Epithelial cell of esophagus (primary cell): ENCODE measurements around the gene PTGIS.

Experiments
- DNase-seq: peaks from one replicate; pipeline ENCODE4 v3.0.0; 2010; ENCODE audit warnings: low read depth
- H3K4me3 ChIP-seq: 2 replicates; pipeline ENCODE4 v1.5.1; 2011; ENCODE audit warnings: mild to moderate bottlenecking, low read length, control low read depth
- TF ChIP-seq, protein P1 (sequence below): IDR thresholded peaks from 2 replicates; pipeline ENCODE4 v1.5.1; 2011; ENCODE audit warnings: low read depth, mild to moderate bottlenecking, low read length, control low read depth, inconsistent platforms; ENCODE audit not compliant: insufficient read depth; ENCODE audit errors: missing control alignments

The PTGIS gene

DNA sequence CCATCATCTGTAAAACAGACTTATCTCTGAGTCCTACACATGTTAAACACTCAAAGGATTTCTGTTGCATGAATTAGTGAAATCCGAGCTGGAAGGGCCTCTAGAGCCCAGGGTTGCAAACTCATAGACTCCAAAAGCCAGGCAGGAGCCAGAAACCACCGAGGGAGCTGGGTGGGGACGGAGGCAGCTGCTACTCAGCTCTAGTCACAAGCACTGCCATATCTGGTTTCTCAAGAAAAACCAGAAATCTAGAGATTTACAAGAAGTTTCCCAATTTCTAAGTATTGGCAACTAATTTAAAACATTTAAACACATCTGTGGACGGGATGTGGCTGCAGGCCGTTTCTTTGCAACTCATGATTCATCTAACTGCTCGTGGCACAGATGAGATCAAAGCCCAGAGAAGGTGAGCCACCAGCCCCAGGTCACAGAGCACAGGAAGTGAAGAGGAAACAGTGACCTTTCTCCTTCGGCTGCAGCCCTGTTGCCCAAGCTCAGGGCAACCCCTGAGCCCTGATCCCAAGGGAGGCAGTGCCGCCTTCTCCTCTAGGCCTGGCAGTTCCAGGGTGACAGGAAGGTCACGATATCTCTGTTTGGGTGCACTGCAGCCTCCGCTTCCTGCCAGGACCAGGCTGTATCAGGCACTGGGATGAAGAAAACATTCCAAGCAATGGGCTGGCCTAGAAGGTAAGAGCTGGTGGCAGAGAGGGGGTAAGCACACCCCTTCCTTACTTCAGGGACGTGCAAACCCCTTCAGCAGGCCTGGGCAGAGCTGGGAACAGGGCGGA lies 26.4 kb upstream of the PTGIS start:
- DNase-seq: peak; percentile 72
- H3K4me3 ChIP-seq: no peak overlapping the region
- TF ChIP-seq, protein P1, sequence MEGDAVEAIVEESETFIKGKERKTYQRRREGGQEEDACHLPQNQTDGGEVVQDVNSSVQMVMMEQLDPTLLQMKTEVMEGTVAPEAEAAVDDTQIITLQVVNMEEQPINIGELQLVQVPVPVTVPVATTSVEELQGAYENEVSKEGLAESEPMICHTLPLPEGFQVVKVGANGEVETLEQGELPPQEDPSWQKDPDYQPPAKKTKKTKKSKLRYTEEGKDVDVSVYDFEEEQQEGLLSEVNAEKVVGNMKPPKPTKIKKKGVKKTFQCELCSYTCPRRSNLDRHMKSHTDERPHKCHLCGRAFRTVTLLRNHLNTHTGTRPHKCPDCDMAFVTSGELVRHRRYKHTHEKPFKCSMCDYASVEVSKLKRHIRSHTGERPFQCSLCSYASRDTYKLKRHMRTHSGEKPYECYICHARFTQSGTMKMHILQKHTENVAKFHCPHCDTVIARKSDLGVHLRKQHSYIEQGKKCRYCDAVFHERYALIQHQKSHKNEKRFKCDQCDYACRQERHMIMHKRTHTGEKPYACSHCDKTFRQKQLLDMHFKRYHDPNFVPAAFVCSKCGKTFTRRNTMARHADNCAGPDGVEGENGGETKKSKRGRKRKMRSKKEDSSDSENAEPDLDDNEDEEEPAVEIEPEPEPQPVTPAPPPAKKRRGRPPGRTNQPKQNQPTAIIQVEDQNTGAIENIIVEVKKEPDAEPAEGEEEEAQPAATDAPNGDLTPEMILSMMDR: no peak

DNA sequence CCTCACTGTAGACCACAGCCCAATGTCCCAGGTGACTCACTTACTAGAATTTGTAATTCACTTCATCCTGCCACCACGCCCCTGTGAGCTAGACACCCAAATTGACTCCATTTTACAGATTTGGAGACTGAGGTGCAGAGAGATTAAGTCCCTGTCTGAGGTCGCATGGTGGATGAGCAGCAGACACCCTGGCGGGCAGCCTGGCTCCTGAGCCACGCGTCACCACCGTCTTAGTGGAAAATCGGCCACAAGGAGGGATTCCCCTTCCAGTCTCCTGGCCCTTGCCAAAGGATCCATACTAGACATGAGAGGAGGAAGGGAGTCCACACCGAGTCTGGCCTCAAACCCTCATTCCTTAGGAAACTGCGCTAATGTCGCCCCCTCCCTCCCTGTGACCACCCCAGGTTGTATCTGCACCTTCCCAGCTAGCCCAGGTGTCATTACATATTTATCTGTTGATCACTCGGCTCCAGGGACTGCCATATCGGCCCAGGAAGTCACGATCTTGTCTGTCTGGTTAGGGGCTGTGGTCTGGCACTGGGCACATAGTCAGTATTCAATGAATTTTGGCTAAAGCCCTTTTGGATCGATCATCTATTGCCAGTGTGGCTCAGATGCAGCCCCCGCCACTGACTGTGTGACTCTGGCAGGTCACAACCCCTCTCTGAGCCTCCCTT lies 25.7 kb upstream of the PTGIS start:
- TF ChIP-seq, protein P1: no peak
- DNase-seq: no peak
- H3K4me3 ChIP-seq: no peak overlapping the region

DNA sequence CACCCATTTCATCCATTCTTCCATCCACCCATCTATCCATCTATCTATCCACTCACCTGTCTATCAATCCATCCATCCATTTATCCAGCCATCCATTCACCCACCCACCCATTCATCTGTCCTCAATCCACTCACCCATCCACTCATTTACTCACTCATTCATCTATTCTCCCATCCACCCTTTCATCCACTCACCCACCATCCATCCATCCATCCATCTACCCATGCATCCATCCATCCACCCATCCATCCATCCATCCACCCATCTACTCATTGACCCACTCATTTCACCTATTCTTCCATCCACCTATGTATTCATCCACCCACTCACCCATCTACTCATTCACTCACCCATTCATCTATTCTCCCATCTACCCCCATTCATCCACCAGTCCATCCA lies 24.2 kb upstream of the PTGIS start:
- DNase-seq: no peak
- no peak overlapping the region for H3K4me3 ChIP-seq
- TF ChIP-seq, protein P1: no peak

DNA sequence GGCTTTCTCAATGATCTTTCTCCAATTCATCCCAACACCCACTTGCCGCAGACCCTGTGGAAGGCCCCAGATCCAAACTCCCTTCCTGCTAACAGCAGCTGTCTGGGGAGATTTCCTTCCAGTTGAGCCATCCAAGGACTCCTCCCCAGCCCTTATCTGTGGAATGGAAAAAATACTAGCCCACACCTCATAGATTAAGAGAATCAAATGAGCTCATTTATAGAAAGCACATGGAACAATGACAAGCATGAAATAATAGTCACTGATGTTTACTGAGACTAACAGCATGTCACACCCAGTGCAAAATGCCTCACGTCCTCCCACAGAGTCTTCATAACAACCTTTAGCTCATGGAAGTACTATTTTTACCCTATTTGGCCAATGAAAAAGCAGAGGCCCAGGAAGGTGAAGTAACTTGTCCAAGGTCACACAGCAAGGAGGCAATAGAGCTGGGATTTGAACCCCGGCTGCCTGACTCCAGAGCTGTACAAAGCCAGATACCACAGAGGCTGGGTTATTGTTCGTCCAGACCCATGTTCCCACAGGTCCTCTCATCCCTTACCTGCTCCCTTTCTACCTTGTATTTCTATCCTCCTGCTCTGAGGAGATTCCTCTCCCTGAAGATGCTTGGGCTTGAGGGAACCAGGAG lies 23.4 kb upstream of the PTGIS start:
- no peak for DNase-seq
- no peak overlapping the region for H3K4me3 ChIP-seq
- TF ChIP-seq, protein P1: no peak

DNA sequence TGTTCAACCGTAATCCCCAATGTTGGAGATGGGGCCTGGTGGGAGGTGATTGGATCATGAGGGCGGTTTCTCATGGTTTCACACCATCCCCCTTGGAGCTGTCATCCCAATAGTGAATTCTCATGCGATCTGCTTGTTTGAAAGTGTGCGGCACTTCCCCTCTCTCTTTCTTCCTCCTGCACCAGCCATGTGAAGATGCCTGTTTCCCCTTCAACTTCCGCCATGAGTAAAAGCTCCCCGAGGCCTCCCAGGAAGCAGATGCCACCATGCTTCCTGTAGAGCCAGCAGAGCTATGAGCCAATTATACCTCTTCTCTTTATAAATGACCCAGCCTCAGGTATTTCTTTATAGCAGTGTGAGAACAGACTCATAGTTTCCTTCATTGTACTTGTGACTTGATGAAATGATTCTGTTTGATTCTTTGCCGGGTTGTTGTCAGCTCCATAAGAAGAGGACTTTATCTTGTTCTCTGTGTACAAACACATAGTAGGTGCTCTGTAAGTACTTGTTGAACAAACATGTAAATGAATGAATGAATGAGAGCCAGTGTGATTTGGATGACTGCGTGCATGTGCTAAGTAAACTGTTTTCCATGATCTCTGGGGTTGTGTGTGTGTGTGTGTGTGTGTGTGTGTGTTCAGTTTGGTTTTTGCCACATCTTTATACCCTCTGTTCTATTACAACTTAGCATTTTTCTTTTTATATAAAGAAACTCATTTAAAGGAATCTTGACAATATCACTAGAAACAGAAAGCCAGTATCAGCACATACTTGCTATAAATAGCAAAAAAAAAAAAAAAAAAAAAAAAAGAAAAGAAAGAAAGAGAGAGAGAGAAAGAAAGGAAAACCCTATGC lies 22.5 kb upstream of the PTGIS start:
- TF ChIP-seq, protein P1: no peak
- DNase-seq: no peak

DNA sequence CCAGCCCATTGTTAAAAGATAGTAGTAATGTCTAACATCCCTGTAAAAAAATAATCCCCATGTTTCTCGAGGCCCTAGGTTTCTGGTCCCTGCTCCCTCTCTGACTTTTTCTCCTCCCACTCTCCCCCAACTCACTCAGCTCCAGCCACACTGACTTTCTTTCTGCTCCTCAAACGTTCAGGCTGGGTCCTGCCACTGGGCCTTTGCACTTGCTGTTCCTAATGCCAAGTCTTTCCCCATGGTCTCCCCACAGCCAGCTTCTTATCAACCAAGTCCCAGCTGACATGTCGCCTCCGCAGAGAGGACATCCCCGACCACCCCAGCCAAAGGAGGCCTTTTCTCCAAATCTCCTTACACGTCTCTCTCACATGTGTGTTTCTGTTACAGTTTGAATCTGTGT lies 21.8 kb upstream of the PTGIS start:
- TF ChIP-seq, protein P1: no peak
- no peak overlapping the region for H3K4me3 ChIP-seq
- DNase-seq: no peak

More for the DNA sequence above, 22.5 kb upstream of the PTGIS start:
- H3K4me3 ChIP-seq: no peak overlapping the region
